ENCODE measurements around the gene CTNND2. TPM values are rescaled to one million over a fixed set of nuclear protein-coding genes. Genes with fewer than 3 reads are reported as not detected.

The CTNND2 gene
- total RNA-seq, 4 donors from 2014 or later: 0.18 to 14.9 (median 0.47) TPM; not detected in 1

DNA sequence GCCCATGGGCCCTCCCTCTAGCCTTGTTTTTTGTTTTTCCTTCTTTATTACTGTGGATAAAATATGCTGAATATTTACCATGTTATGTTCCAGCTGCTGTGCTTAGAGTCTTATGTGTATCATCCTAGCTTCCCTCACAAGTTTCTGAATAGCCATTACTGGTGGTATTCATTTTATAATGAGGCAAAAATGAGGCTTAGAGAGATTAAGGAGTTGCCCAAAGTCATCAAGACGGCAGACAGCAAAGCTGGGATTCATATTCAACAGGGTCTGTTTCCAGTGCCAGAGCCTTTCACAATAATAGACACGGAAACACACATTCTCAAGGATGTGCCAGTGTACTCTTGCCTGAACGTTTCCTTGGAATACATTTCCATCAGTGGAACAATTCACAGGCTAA lies 258.1 kb downstream of the CTNND2 start:
- Histone ChIP-seq H3K27me3 (no peaks in the 10 kb centered on the region), H3K9me3 (no peaks in the 10 kb centered on the region), H3K27ac (no peak overlapping the region), H3K4me3 (no peak overlapping the region), H3K4me1 (no peaks in the 10 kb centered on the region), H3K36me3 (no peaks in the 10 kb centered on the region)
- no peak for TF ChIP-seq POLR2A (IDR thresholded peaks at IDR 0.05)
- TF ChIP-seq, protein P1, sequence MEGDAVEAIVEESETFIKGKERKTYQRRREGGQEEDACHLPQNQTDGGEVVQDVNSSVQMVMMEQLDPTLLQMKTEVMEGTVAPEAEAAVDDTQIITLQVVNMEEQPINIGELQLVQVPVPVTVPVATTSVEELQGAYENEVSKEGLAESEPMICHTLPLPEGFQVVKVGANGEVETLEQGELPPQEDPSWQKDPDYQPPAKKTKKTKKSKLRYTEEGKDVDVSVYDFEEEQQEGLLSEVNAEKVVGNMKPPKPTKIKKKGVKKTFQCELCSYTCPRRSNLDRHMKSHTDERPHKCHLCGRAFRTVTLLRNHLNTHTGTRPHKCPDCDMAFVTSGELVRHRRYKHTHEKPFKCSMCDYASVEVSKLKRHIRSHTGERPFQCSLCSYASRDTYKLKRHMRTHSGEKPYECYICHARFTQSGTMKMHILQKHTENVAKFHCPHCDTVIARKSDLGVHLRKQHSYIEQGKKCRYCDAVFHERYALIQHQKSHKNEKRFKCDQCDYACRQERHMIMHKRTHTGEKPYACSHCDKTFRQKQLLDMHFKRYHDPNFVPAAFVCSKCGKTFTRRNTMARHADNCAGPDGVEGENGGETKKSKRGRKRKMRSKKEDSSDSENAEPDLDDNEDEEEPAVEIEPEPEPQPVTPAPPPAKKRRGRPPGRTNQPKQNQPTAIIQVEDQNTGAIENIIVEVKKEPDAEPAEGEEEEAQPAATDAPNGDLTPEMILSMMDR (IDR thresholded peaks at IDR 0.05): no peak
- DNase-seq: no peak

DNA sequence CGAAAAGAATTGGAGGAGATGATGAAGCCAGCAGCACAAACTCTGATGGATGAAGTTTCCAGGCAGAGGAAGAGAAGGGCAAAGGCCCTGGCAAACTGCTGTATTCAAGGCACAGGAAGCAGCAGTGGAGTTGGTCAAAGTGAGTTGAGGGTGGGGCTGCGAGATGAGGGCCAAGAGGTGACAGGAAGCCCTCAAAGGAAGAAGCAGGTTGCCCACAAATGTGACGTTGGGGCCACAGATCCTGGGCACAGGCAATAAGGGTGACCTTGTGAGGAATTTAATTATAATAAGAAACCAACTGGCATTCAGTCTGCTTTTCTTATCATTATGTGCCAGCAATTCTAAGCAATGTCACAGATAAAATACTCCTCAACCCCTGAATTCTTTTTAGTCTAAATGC lies 261.8 kb downstream of the CTNND2 start:
- DNase-seq: no peak
- H3K27me3 ChIP-seq: no peaks in the 10 kb centered on the region
- H3K4me1 ChIP-seq: no peaks in the 10 kb centered on the region
- H3K9me3 ChIP-seq: no peaks in the 10 kb centered on the region
- H3K4me3 ChIP-seq: no peak overlapping the region
- H3K27ac ChIP-seq: no peak overlapping the region
- TF ChIP-seq POLR2A (IDR thresholded peaks at IDR 0.05): no peak
- TF ChIP-seq, protein P1 (IDR thresholded peaks at IDR 0.05): no peak
- H3K36me3 ChIP-seq: no peaks in the 10 kb centered on the region

- H3K9me3 ChIP-seq: no peaks in the 10 kb centered on the region
- H3K27me3 ChIP-seq: no peaks in the 10 kb centered on the region
- H3K4me1 ChIP-seq: no peaks in the 10 kb centered on the region
- TF ChIP-seq, protein P1 (IDR thresholded peaks at IDR 0.05): no peak
- no peak for TF ChIP-seq POLR2A (IDR thresholded peaks at IDR 0.05)
- no peaks in the 10 kb centered on the region for H3K36me3 ChIP-seq
- no peak overlapping the region for H3K27ac ChIP-seq
- H3K4me3 ChIP-seq: no peak overlapping the region
- no peak for DNase-seq
These were observed 263.9 kb downstream of the CTNND2 start for GRCh38 chr5:11640158-11640873.

DNA sequence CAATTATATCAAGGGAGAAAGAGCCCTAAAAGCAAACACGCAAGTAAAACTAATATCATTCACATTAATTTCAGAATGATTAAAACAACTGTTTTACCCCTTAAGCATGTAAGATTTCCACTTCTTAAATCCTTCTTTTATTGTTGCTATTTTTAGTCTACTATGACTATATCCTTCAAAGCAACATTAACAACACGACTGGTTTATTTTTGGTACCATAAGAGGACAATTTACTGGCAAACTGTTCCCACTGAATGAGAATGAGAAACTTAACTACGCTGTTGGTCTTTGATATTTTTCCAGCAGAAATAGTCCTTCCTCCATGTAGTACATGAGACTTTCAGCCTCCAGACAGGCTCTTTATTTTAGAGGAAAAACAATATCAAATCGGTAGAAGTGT lies 281.5 kb downstream of the CTNND2 start:
- DNase-seq: no peak
- no peaks in the 10 kb centered on the region for H3K36me3 ChIP-seq
- H3K4me1 ChIP-seq: no peaks in the 10 kb centered on the region
- H3K4me3 ChIP-seq: no peak overlapping the region
- H3K27me3 ChIP-seq: no peaks in the 10 kb centered on the region
- H3K27ac ChIP-seq: no peak overlapping the region
- TF ChIP-seq POLR2A (IDR thresholded peaks at IDR 0.05): no peak
- TF ChIP-seq, protein P1 (IDR thresholded peaks at IDR 0.05): no peak
- H3K9me3 ChIP-seq: no peaks in the 10 kb centered on the region

DNA sequence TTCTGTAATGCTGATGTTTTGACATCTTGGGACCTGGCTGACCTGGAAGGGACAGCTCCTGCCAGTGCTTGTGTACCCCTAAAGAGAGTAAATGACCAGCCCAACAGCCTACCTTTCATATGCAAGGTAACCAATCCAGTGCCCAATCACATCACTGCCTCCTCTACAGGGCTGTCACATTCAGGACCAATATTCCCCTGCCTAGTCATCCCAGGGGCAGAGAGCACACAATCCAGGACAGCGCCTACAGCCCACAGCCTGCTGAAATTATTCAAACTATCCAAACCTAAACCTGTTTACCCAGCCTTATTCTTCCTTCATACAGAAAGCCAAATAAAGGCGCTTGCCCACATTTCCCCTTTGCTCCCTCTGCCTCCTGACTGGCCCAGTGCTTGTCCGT lies 284.1 kb downstream of the CTNND2 start:
- Histone ChIP-seq H3K27me3 (no peaks in the 10 kb centered on the region), H3K4me1 (no peaks in the 10 kb centered on the region), H3K36me3 (no peaks in the 10 kb centered on the region), H3K27ac (no peak overlapping the region), H3K9me3 (no peaks in the 10 kb centered on the region), H3K4me3 (no peak overlapping the region)
- no peak for TF ChIP-seq POLR2A (IDR thresholded peaks at IDR 0.05)
- TF ChIP-seq, protein P1 (IDR thresholded peaks at IDR 0.05): no peak
- no peak for DNase-seq

Data from Peyer's patch (tissue), 4 donors.